GM12878 (cell line): ENCODE data around the gene LPCAT4. TPM values are rescaled to one million over a fixed set of nuclear protein-coding genes. Genes with fewer than 3 reads are reported as not detected.
"Not testable (repeated sequence)": the region's sequence is repeated elsewhere in the genome, so short reads cannot be mapped to it uniquely, and the experiment has no call there.

Experiments used
- ATAC-seq: fragments of 200-7000 bp; cut with Tn5 transposase; 3 replicates; pipeline ENCODE4 v1.9.1; 2020; ENCODE audit warnings: mild to moderate bottlenecking, moderate library complexity
- BruUV-seq: library from RNA; stranded (reverse); fragments of 400-500 nt; replicated peaks from 2 replicates; lab custom pipeline; 2021; lab: Mats Ljungman, UMichigan
- CTCF ChIA-PET: fragments of 300-600 bp; sonication (Branson Sonifier 250); formaldehyde crosslinking; extraction: SDS; loops from one replicate; lab custom pipeline; 2021; ENCODE audit warnings: inconsistent platforms; lab: Yijun Ruan, JAX
- POLR2A ChIA-PET: fragments of 350-600 bp; formaldehyde crosslinking; extraction: SDS; loops from one replicate; lab custom pipeline; 2021; ENCODE audit warnings: inconsistent platforms; lab: Charles Lee
- RAD21 ChIA-PET: fragments of 300-600 bp; sonication (Branson Sonifier 250); formaldehyde crosslinking; loops from one replicate; lab custom pipeline; 2023; ENCODE audit warnings: antibody characterized with exemption; ENCODE audit not compliant: unreplicated experiment; lab: Charles Lee
- SMC1A ChIA-PET: fragments of 300-600 bp; sonication (Branson Sonifier 250); formaldehyde crosslinking; loops from one replicate; lab custom pipeline; 2023; ENCODE audit not compliant: unreplicated experiment, uncharacterized antibody; lab: Charles Lee
- DNase-seq: peaks from one replicate; pipeline ENCODE4 v3.0.0-alpha.2; 2011; ENCODE audit warnings: low read depth, low spot score
- FAIRE-seq: peaks from 3 replicates; lab custom pipeline; 2011; peaks lifted over from hg19 to GRCh38; lab: Jason Lieb, UNC
- H2AFZ ChIP-seq: 2 replicates; pipeline ENCODE4 v1.6.0; 2011; ENCODE audit warnings: low read depth, low read length, control low read depth; ENCODE audit not compliant: control insufficient read depth
- H3K27ac ChIP-seq: 2 replicates; pipeline ENCODE4 v1.5.1; 2011; ENCODE audit warnings: control low read depth; ENCODE audit not compliant: control insufficient read depth, insufficient read depth
- H3K27me3 ChIP-seq, 2 experiments: replicated peaks in 1 of 2; 2 replicates each; pipeline versions ENCODE4 v1.6.0 to v1.6.1; 2011; ENCODE audit warnings: low read length in 1 of 2; ENCODE audit not compliant: control insufficient read depth in 2 of 2, insufficient read depth in 2 of 2
- H3K36me3 ChIP-seq, 2 experiments: 2 replicates each; pipeline ENCODE4 v1.5.1; 2011; ENCODE audit warnings: low read length in 1 of 2; ENCODE audit not compliant: control insufficient read depth in 2 of 2, insufficient read depth in 2 of 2
- H3K4me1 ChIP-seq: 2 replicates; pipeline ENCODE4 v1.6.1; 2011; ENCODE audit warnings: mild to moderate bottlenecking, low read length, moderate library complexity, mixed read lengths; ENCODE audit not compliant: control insufficient read depth, insufficient read depth
- H3K4me2 ChIP-seq: 2 replicates; pipeline ENCODE4 v1.6.0; 2011; ENCODE audit warnings: control low read depth; ENCODE audit not compliant: control insufficient read depth, insufficient read depth
- H3K4me3 ChIP-seq: fragments of 200-600 bp; sonication (generic); 2 replicates; pipeline ENCODE4 v1.5.1; 2016
- H3K79me2 ChIP-seq: 2 replicates; pipeline ENCODE4 v1.6.0; 2011; ENCODE audit warnings: low read length; ENCODE audit not compliant: control insufficient read depth, insufficient read depth
- H3K9ac ChIP-seq: 2 replicates; pipeline ENCODE4 v1.8.0; 2011; ENCODE audit warnings: low read length, control low read depth, mixed read lengths; ENCODE audit not compliant: control insufficient read depth, insufficient read depth
- H3K9me3 ChIP-seq: replicated peaks from 3 replicates; pipeline ENCODE4 v1.5.1; 2011; ENCODE audit warnings: mild to moderate bottlenecking, low read length; ENCODE audit not compliant: control insufficient read depth, insufficient read depth
- H4K20me1 ChIP-seq: 2 replicates; pipeline ENCODE4 v1.6.0; 2011; ENCODE audit not compliant: control insufficient read depth, insufficient read depth
- WGBS: methylation state at CpG from one replicate; pipeline ENCODE4 v1.1.6; 2016; ENCODE audit warnings: low lambda C conversion rate; ENCODE audit not compliant: insufficient replicate concordance, insufficient coverage; ENCODE audit errors: missing lambda C conversion rate; 5-methylcytosine and 5-hydroxymethylcytosine counted together
- in situ Hi-C: fragments of 300-500 bp; cut with MboI; formaldehyde crosslinking; loops from 9 replicates; pipeline ENCODE4 v1.14.3; 2018; ENCODE audit warnings: mixed read lengths
- intact Hi-C: fragments of 100-400 bp; cut with micrococcal nuclease; formaldehyde crosslinking; loops from one replicate; pipeline ENCODE4 v1.14.2; 2022; ENCODE audit not compliant: unreplicated experiment
- polyA plus RNA-seq, 11 experiments: library from polyadenylated mRNA; depleted of rRNA in 4 of 11; unstranded in 6 of 11; stranded (reverse) in 5 of 11; fragments of >200 nt; fragmentation: Nextera tagmentation in 4 of 11; fragmentation: Illumina TruSeq in 1 of 11; extraction: Ambion mirVana in 4 of 11; extraction: Trizol in 1 of 11; gene quantifications; 1 replicate in 1 of 11; 2 replicates in 10 of 11; pipeline versions ENCODE4 v1.2.1 to v1.2.3, GENCODE V29; 2011 to 2016; ENCODE audit warnings: inconsistent platforms in 2 of 11, missing spikeins in 2 of 11, low read depth in 1 of 11
- total RNA-seq, 4 experiments: library from RNA; depleted of rRNA in 3 of 4; stranded (reverse); fragments of >200 nt in 3 of 4; fragmentation: Illumina TruSeq in 1 of 4; extraction: Trizol in 1 of 4; gene quantifications; 2 replicates each; pipeline versions ENCODE4 v1.2.1 to v1.2.3, GENCODE V29; 2013 to 2021

The LPCAT4 gene
- total and polyA plus RNA-seq, 10 of the 15 experiments (the other 5 are each of a cell fraction or from before 2014, with no cell fraction given) = 14.4 to 57.2 (median 33.0) TPM

GRCh38 chr15:34403899-34404298, 36.9 kb upstream of the LPCAT4 start:
- H3K27ac ChIP-seq, intact Hi-C loops, FAIRE-seq, H2AFZ ChIP-seq, in situ Hi-C loops, RAD21 ChIA-PET, POLR2A ChIA-PET, H3K36me3 ChIP-seq, SMC1A ChIA-PET, H3K4me2 ChIP-seq, H3K79me2 ChIP-seq, H3K9me3 ChIP-seq, H3K27me3 ChIP-seq, H4K20me1 ChIP-seq, H3K4me1 ChIP-seq, CTCF ChIA-PET, BruUV-seq, H3K9ac ChIP-seq, DNase-seq, H3K4me3 ChIP-seq: not testable (repeated sequence)
- no CpG with 5 or more reads among the region's 3 CpGs for WGBS
- peak; percentile 86 for ATAC-seq

DNA sequence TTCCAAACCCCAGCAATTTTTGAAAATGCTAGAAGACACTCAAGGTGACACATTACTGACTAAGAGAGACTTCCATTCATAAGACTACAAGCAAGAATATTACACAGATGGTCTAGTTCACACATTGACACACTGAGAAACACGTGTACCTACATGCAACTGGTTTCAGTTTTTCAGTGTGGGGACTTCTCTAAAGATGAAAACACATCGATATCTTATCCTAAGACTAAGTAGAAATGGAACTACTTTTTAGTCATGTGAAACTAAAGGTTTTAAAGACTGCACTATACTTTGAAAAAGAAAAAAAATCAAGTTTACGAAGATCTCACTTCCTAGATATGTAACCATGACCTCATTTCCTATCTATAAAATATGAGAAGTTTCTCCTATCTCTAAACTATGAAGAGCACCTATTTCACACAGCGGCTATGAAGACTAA, 36.2 kb upstream of the LPCAT4 start:
- H3K9ac ChIP-seq, H3K79me2 ChIP-seq, intact Hi-C loops, RAD21 ChIA-PET, H3K27me3 ChIP-seq, POLR2A ChIA-PET, H3K27ac ChIP-seq, H3K4me2 ChIP-seq, H3K4me3 ChIP-seq, H2AFZ ChIP-seq, H3K4me1 ChIP-seq, in situ Hi-C loops, DNase-seq, H4K20me1 ChIP-seq, BruUV-seq, SMC1A ChIA-PET, H3K9me3 ChIP-seq, CTCF ChIA-PET, H3K36me3 ChIP-seq: not testable (repeated sequence)
- WGBS = 86% methylated on average over 1 of the region's 4 CpGs
- ATAC-seq = peak; percentile 90
- peak; percentile 18 for FAIRE-seq

DNA sequence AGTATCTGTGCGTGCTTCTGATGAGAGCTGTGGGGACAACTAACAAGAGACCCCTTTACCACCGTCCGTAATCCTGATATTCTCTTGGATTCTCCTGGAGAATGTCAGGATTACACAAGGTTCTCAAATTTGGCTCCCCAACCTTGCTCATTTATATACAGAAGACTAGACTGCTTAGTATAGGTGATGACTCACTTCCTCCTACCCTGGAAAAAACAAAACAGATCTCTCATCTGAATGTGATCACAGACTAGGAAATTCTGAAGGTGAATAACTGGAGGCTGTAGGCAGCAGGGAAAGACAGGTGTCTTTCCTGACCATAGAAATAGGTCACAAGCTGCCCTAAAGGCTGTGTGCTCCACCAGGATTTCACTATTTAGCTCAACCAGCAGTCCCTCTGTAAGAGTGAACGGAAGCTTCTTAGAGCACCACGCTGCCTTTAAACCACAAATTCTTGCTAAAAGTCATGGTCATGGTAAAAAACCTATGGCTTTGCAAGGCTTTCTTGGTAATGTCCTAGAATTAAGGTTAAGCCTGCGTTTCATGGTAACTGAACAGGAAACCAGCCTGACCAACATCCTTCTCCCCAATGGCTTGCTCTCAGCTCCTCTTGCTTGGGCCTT, 30.8 kb upstream of the LPCAT4 start:
- FAIRE-seq, H3K27ac ChIP-seq, H3K9ac ChIP-seq, H3K4me1 ChIP-seq, SMC1A ChIA-PET, H3K4me2 ChIP-seq, H3K4me3 ChIP-seq, H3K9me3 ChIP-seq, RAD21 ChIA-PET, intact Hi-C loops, H3K27me3 ChIP-seq, ATAC-seq, H2AFZ ChIP-seq, H4K20me1 ChIP-seq, POLR2A ChIA-PET, H3K79me2 ChIP-seq, DNase-seq, in situ Hi-C loops, BruUV-seq, H3K36me3 ChIP-seq, CTCF ChIA-PET: not testable (repeated sequence)
- WGBS = 20% methylated on average over 2 of the region's 6 CpGs

- POLR2A ChIA-PET, H3K36me3 ChIP-seq, ATAC-seq, RAD21 ChIA-PET, H4K20me1 ChIP-seq, H3K27me3 ChIP-seq, H3K9ac ChIP-seq, FAIRE-seq, intact Hi-C loops, CTCF ChIA-PET, H3K4me1 ChIP-seq, H3K27ac ChIP-seq, H3K4me3 ChIP-seq, H3K79me2 ChIP-seq, H2AFZ ChIP-seq, BruUV-seq, H3K4me2 ChIP-seq, DNase-seq, SMC1A ChIA-PET, in situ Hi-C loops, H3K9me3 ChIP-seq: not testable (repeated sequence)
- no CpG with 5 or more reads among the region's 2 CpGs for WGBS
These were observed 26.0 kb upstream of the LPCAT4 start for GRCh38 chr15:34392981-34393380.
